HG02870 (cell line): ENCODE data around the gene SHISAL2A.
A peak's percentile ranks its signal among the peaks of the same experiment; 100 is the strongest.

Experiments used
- ATAC-seq: cut with Tn5 transposase; IDR thresholded peaks from one replicate; pipeline ENCODE4 v1.9.1; 2021; ENCODE audit warnings: mild to moderate bottlenecking, moderate library complexity; ENCODE audit not compliant: unreplicated experiment

SHISAL2A gene

GRCh38 chr1:52615489-52616042 lies 17.4 kb upstream of the SHISAL2A start:
- ATAC-seq: no peak

- ATAC-seq: no peak
Observed at GRCh38 chr1:52621950-52622349, 11.0 kb upstream of the SHISAL2A start.

- no peak for ATAC-seq
Observed at GRCh38 chr1:52623812-52624211, 9.2 kb upstream of the SHISAL2A start.

GRCh38 chr1:52627028-52627427 lies 5.9 kb upstream of the SHISAL2A start:
- ATAC-seq: no peak

- ATAC-seq: no peak
Observed at GRCh38 chr1:52628614-52629324, 4.2 kb upstream of the SHISAL2A start.

GRCh38 chr1:52629325-52629643 lies 3.7 kb upstream of the SHISAL2A start:
- ATAC-seq: no peak

- no peak for ATAC-seq
Observed at GRCh38 chr1:52629667-52630066, 3.3 kb upstream of the SHISAL2A start.

GRCh38 chr1:52631759-52632331 lies 1.1 kb upstream of the SHISAL2A start:
- ATAC-seq: no peak

GRCh38 chr1:52633291-52633754 lies 355 bp downstream of the SHISAL2A start:
- ATAC-seq: no peak

- no peak for ATAC-seq
Observed at GRCh38 chr1:52634111-52634510, 1.1 kb downstream of the SHISAL2A start.

- no peak for ATAC-seq
Observed at GRCh38 chr1:52635321-52636089, 2.5 kb downstream of the SHISAL2A start.

- peak; percentile 73 for ATAC-seq
Observed at GRCh38 chr1:52636721-52637695, 4.0 kb downstream of the SHISAL2A start.

- no peak for ATAC-seq
Observed at GRCh38 chr1:52637946-52638345, 5.0 kb downstream of the SHISAL2A start.

- ATAC-seq: no peak
Observed at GRCh38 chr1:52640697-52641096, 7.7 kb downstream of the SHISAL2A start.

- ATAC-seq: no peak
Observed at GRCh38 chr1:52641307-52641706, 8.3 kb downstream of the SHISAL2A start.

- no peak for ATAC-seq
Observed at GRCh38 chr1:52645261-52645660, 12.3 kb downstream of the SHISAL2A start.

GRCh38 chr1:52651904-52652303 lies 18.9 kb downstream of the SHISAL2A start:
- no peak for ATAC-seq

- ATAC-seq: no peak
Observed at GRCh38 chr1:52653207-52653849, 20.4 kb downstream of the SHISAL2A start.

GRCh38 chr1:52654063-52654462 lies 21.1 kb downstream of the SHISAL2A start:
- ATAC-seq: no peak

- no peak for ATAC-seq
Observed at GRCh38 chr1:52657702-52658101, 24.7 kb downstream of the SHISAL2A start.
